Caco-2 (cell line): ENCODE data around the gene DNMT3L. TPM values are rescaled to one million over a fixed set of nuclear protein-coding genes. Genes with fewer than 3 reads are reported as not detected.

Experiments
- BruUV-seq: library from RNA; stranded (reverse); fragments of 400-500 nt; replicated peaks from 2 replicates; lab custom pipeline; 2021; lab: Mats Ljungman, UMichigan
- CTCF ChIA-PET: fragments of 300-600 bp; sonication (Branson Sonifier 250); formaldehyde crosslinking; loops from one replicate; lab custom pipeline; 2022; ENCODE audit warnings: antibody characterized with exemption; lab: Charles Lee
- POLR2A ChIA-PET: fragments of 300-600 bp; sonication (Branson Sonifier 250); formaldehyde crosslinking; loops from one replicate; lab custom pipeline; 2022; ENCODE audit warnings: antibody characterized with exemption; lab: Charles Lee
- DNase-seq, 2 experiments: peaks; one replicate each; pipeline versions ENCODE4 v3.0.0 to v3.0.0-alpha.2; 2020 to 2022
- H3K27me3 ChIP-seq: replicated peaks from 2 replicates; pipeline ENCODE4 v1.6.0; 2011; ENCODE audit warnings: low read length; ENCODE audit not compliant: control insufficient read depth, insufficient read depth
- H3K36me3 ChIP-seq: 2 replicates; pipeline ENCODE4 v1.5.1; 2011; ENCODE audit warnings: low read length; ENCODE audit not compliant: control insufficient read depth, insufficient read depth
- H3K4me1 ChIP-seq: fragments of 250-450 bp; sonication (Bioruptor Pico); 2 replicates; pipeline ENCODE4 v1.5.1; 2020; ENCODE audit warnings: mild to moderate bottlenecking
- H3K4me3 ChIP-seq: 2 replicates; pipeline ENCODE4 v1.5.1; 2011; ENCODE audit warnings: low read depth, mild to moderate bottlenecking, control low read depth, low read length
- H3K9me3 ChIP-seq: fragments of 250-450 bp; sonication (Bioruptor Pico); 2 replicates; pipeline ENCODE4 v1.5.1; 2020; ENCODE audit warnings: mild to moderate bottlenecking, moderate library complexity
- H3K27ac Mint-ChIP-seq: one replicate; pipeline ENCODE4 v1.8.0; 2022; ENCODE audit warnings: mixed read lengths; ENCODE audit not compliant: unreplicated experiment
- H3K27me3 Mint-ChIP-seq: one replicate; pipeline ENCODE4 v1.8.0; 2022; ENCODE audit warnings: mixed read lengths; ENCODE audit not compliant: insufficient read depth, unreplicated experiment
- H3K36me3 Mint-ChIP-seq: one replicate; pipeline ENCODE4 v1.8.0; 2022; ENCODE audit warnings: mild to moderate bottlenecking, mixed read lengths; ENCODE audit not compliant: insufficient read depth, unreplicated experiment
- H3K4me1 Mint-ChIP-seq: one replicate; pipeline ENCODE4 v1.8.0; 2022; ENCODE audit warnings: low read depth, mixed read lengths; ENCODE audit not compliant: unreplicated experiment
- H3K4me3 Mint-ChIP-seq: one replicate; pipeline ENCODE4 v1.8.0; 2022; ENCODE audit warnings: mild to moderate bottlenecking, moderate library complexity, mixed read lengths; ENCODE audit not compliant: unreplicated experiment
- H3K9me3 Mint-ChIP-seq: one replicate; pipeline ENCODE4 v1.8.0; 2022; ENCODE audit warnings: mixed read lengths; ENCODE audit not compliant: unreplicated experiment
- CTCF ChIP-seq, 2 experiments: fragments of 200-600 bp in 1 of 2; IDR thresholded peaks; 1 replicate in 1 of 2; 2 replicates in 1 of 2; pipeline versions ENCODE4 v1.5.1 to v1.8.0; 2011 to 2022; ENCODE audit warnings: antibody characterized with exemption in 1 of 2, control low read depth in 1 of 2, inconsistent platforms in 1 of 2, low read depth in 1 of 2, low read length in 1 of 2, mild to moderate bottlenecking in 1 of 2, moderate library complexity in 1 of 2; ENCODE audit not compliant: insufficient read depth in 1 of 2, severe bottlenecking in 1 of 2, unreplicated experiment in 1 of 2
- intact Hi-C: fragments of 100-400 bp; cut with micrococcal nuclease; formaldehyde crosslinking; loops from one replicate; pipeline ENCODE4 v1.10.0; 2022; ENCODE audit not compliant: unreplicated experiment
- total RNA-seq: library from RNA; stranded (reverse); gene quantifications from 2 replicates; pipeline ENCODE4 v1.2.3, GENCODE V29; 2022

Gene DNMT3L
- total RNA-seq, 1 experiment from 2014 or later: 0.95 TPM

- POLR2A ChIA-PET: no interaction called here
- no peaks in the 10 kb centered on the region for H3K36me3 ChIP-seq
Observed at GRCh38 chr21:44259082-44259705, 2.5 kb downstream of the DNMT3L start.

GRCh38 chr21:44258056-44258725 is 3.5 kb downstream of the DNMT3L start:
- Mint-ChIP-seq H3K27me3 (no peaks in the 10 kb centered on the region), H3K4me3 (no peak overlapping the region), H3K9me3 (peaks cover 18% of the 10 kb centered on the region), H3K36me3 (peaks cover 5% of the 10 kb centered on the region), H3K27ac (no peak overlapping the region), H3K4me1 (no peaks in the 10 kb centered on the region)
- DNase-seq: no peak
- Histone ChIP-seq H3K36me3 (no peaks in the 10 kb centered on the region), H3K4me3 (no peak overlapping the region), H3K4me1 (no peaks in the 10 kb centered on the region), H3K9me3 (0 out of 2 replicates have a peak, but pooled peaks cover 4% of the 10 kb centered on the region), H3K27me3 (no peaks in the 10 kb centered on the region)
- ChIA-PET POLR2A (no interaction called here), CTCF (no interaction called here)
- no peak for TF ChIP-seq CTCF (IDR thresholded peaks at IDR 0.05; ENCODE audit: insufficient read depth in 1 of 2, low read depth in 1 of 2, low read length in 1 of 2, severe bottlenecking in 1 of 2, unreplicated experiment in 1 of 2)
- intact Hi-C loops: no loop called here
- no TSS peak for BruUV-seq

More at GRCh38 chr21:44259082-44259705, 2.5 kb downstream of the DNMT3L start:
- H3K27ac Mint-ChIP-seq: no peak overlapping the region
- H3K36me3 Mint-ChIP-seq: peaks cover 5% of the 10 kb centered on the region
- TF ChIP-seq CTCF (IDR thresholded peaks at IDR 0.05; ENCODE audit: insufficient read depth in 1 of 2, low read depth in 1 of 2, low read length in 1 of 2, severe bottlenecking in 1 of 2, unreplicated experiment in 1 of 2): no peak
- H3K4me1 ChIP-seq: no peaks in the 10 kb centered on the region
- H3K27me3 ChIP-seq: no peaks in the 10 kb centered on the region
- H3K4me3 ChIP-seq: no peak overlapping the region
- H3K27me3 Mint-ChIP-seq: no peaks in the 10 kb centered on the region
- H3K4me1 Mint-ChIP-seq: no peaks in the 10 kb centered on the region
- H3K4me3 Mint-ChIP-seq: no peak overlapping the region
- no peak for DNase-seq
- H3K9me3 ChIP-seq: 0 out of 2 replicates have a peak, but pooled peaks cover 4% of the 10 kb centered on the region
- CTCF ChIA-PET: interaction anchor here (0.6 kb wide), 1 partner anchor 338 kb away, joined by 3 read pairs; no protein-coding TSS in a partner anchor
- peaks cover 18% of the 10 kb centered on the region for H3K9me3 Mint-ChIP-seq
- no TSS peak for BruUV-seq
- intact Hi-C loops: no loop called here

GRCh38 chr21:44255511-44255981 is 6.2 kb downstream of the DNMT3L start:
- no peaks in the 10 kb centered on the region for H3K27me3 Mint-ChIP-seq
- CTCF ChIA-PET: no interaction called here
- peak in 1 of 2 experiments; percentile 27 for DNase-seq
- peaks cover 18% of the 10 kb centered on the region for H3K9me3 Mint-ChIP-seq
- no peak overlapping the region for H3K4me3 Mint-ChIP-seq
- 0 out of 2 replicates have a peak, but pooled peaks cover 4% of the 10 kb centered on the region for H3K9me3 ChIP-seq
- POLR2A ChIA-PET: no interaction called here
- H3K36me3 Mint-ChIP-seq: peaks cover 5% of the 10 kb centered on the region
- intact Hi-C loops: no loop called here
- no peaks in the 10 kb centered on the region for H3K4me1 ChIP-seq
- H3K27me3 ChIP-seq: no peaks in the 10 kb centered on the region
- no peaks in the 10 kb centered on the region for H3K4me1 Mint-ChIP-seq
- H3K36me3 ChIP-seq: no peaks in the 10 kb centered on the region
- no peak overlapping the region for H3K27ac Mint-ChIP-seq
- H3K4me3 ChIP-seq: no peak overlapping the region
- no TSS peak for BruUV-seq
- no peak for TF ChIP-seq CTCF (IDR thresholded peaks at IDR 0.05; ENCODE audit: insufficient read depth in 1 of 2, low read depth in 1 of 2, low read length in 1 of 2, severe bottlenecking in 1 of 2, unreplicated experiment in 1 of 2)
